ENCODE measurements around the gene RNF123. TPM values are rescaled to one million over a fixed set of nuclear protein-coding genes. Genes with fewer than 3 reads are reported as not detected.
A peak's percentile ranks its signal among the peaks of the same experiment; 100 is the strongest.

The RNF123 gene
- total RNA-seq (43.4 and 51.0 TPM in 2 replicates), polyA plus RNA-seq (59.3 and 67.2 TPM in 2 replicates), polyA minus RNA-seq (58.4 and 66.9 TPM in 2 replicates), Bru-seq, nascent RNA (percentile 54 among the genes with signal in this experiment), BruChase-seq, experiment 1, labeled RNA remaining after a 6-hour chase (percentile 65 among the genes with signal in this experiment), BruChase-seq, experiment 2, labeled RNA remaining after a 2-hour chase (percentile 63 among the genes with signal in this experiment)
- 33.3 and 36.7 TPM in 2 replicates for polyA plus RNA-seq (2011; cell fraction: cytosol; rRNA removed)
- 121 and 157 TPM in 2 replicates for polyA plus RNA-seq (2011; cell fraction: nucleus; rRNA removed)
- 21.4 and 22.2 TPM in 2 replicates for polyA plus RNA-seq (2012)
- 39.3 TPM for polyA minus RNA-seq (2011; cell fraction: cytosol; rRNA and poly(A)+ RNA removed)
- 44.3 and 55.8 TPM in 2 replicates for polyA minus RNA-seq (2011; cell fraction: nucleus; rRNA and poly(A)+ RNA removed)
- long read RNA-seq, full-length matches to known transcripts = 18 of 49 reads
- long read RNA-seq, partial matches to known transcripts = 16 of 49 reads
- long read RNA-seq, other reads (novel, unspliced or antisense) = 15 of 49 reads

GRCh38 chr3:49689046-49689907 is at the start of gene RNF123, which contains the start of gene MST1:
TSS of gene RNF123 (plus strand) at chr3:49689557. CDS start at chr3:49691166, 1,609 bp downstream.
TSS of gene MST1 (minus strand) at chr3:49689474. CDS start at chr3:49688691, 783 bp downstream.
- peak; percentile 92 for DNase-seq (ENCODE audit: low read depth, low spot score)
- peak; percentile 89 for FAIRE-seq
- no peaks in the 10 kb centered on the region for H3K36me3 ChIP-seq (ENCODE audit: control insufficient read depth in 2 of 2, extremely low read depth in 1 of 2, insufficient read depth in 2 of 2, low read length in 2 of 2)
- ChIA-PET CTCF (interaction anchor here (1.0 kb wide), 1 partner anchor 150 kb away, joined by 4 read pairs; no protein-coding TSS in a partner anchor), POLR2A (no interaction called here)
- intact Hi-C loops (cut with micrococcal nuclease) (loop anchor here (1.0 kb wide), 1 partner anchor 15 kb away; the partner anchor contains the start of gene APEH), dilution Hi-C loops (cut with MboI; ENCODE audit: extremely low pct_ligation_motif_present, low sequenced_read_pairs) (no loop called here)
- peaks cover 0 to 2% of the 10 kb centered on the region in 2 experiments for H3K27me3 ChIP-seq (ENCODE audit: control insufficient read depth in 2 of 2, insufficient read depth in 2 of 2, low read length in 2 of 2)
- H3K4me1 ChIP-seq (ENCODE audit: control insufficient read depth, extremely low read depth, insufficient read depth, low read length) = peaks cover 9% of the 10 kb centered on the region
- peak within 1 kb of the TSS; percentile 65 to 99 (median 81) for H3K4me3 ChIP-seq (replicated peaks in 1 of 3; ENCODE audit: insufficient read depth in 1 of 3, low read depth in 1 of 3, low read length in 3 of 3)
- BruUV-seq (replicated peaks) = TSS peak; percentile 91
- peak; percentile 64 for TF ChIP-seq POLR2A (IDR thresholded peaks at IDR 0.05; ENCODE audit: low read depth, low read length)
- peak; percentile 9 to 41 for TF ChIP-seq CTCF (IDR thresholded peaks at IDR 0.05; ENCODE audit: extremely low read depth in 1 of 2, insufficient read depth in 1 of 2, low read depth in 1 of 2, low read length in 2 of 2)
- TF ChIP-seq, protein P1, sequence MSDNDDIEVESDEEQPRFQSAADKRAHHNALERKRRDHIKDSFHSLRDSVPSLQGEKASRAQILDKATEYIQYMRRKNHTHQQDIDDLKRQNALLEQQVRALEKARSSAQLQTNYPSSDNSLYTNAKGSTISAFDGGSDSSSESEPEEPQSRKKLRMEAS (IDR thresholded peaks at IDR 0.05; ENCODE audit: insufficient read depth, insufficient read length) = no peak
- TF ChIP-seq POLR2AphosphoS5 (IDR thresholded peaks at IDR 0.05; ENCODE audit: insufficient read depth, low read depth, low read length) = peak; percentile 87
- no peak for TF ChIP-seq EZH2 (IDR thresholded peaks at IDR 0.05; ENCODE audit: borderline replicate concordance, low read depth, low read length, severe bottlenecking)
- H3K9me3 ChIP-seq (replicated peaks; ENCODE audit: control insufficient read depth, insufficient read depth, low read length) = no peaks in the 10 kb centered on the region
- peaks cover 8% of the 10 kb centered on the region for H3K79me2 ChIP-seq (ENCODE audit: control insufficient read depth, insufficient read depth, low read length)
- no peaks in the 10 kb centered on the region for H4K20me1 ChIP-seq (replicated peaks; ENCODE audit: control insufficient read depth, extremely low read depth, insufficient read depth, low read length)
- H3K9me1 ChIP-seq (replicated peaks; ENCODE audit: control insufficient read depth, extremely low read depth, insufficient read depth, low read length) = no peaks in the 10 kb centered on the region
- H3K4me2 ChIP-seq (ENCODE audit: insufficient read depth, low read length) = peak within 1 kb of the TSS; percentile 94
- peak within 1 kb of the TSS; percentile 85 for H3K9ac ChIP-seq (replicated peaks; ENCODE audit: extremely low read depth, insufficient read depth, low read length)
- H2AFZ ChIP-seq (ENCODE audit: low read depth, low read length) = peak within 1 kb of the TSS; percentile 92
- peak within 1 kb of the TSS; percentile 20 for H3K27ac ChIP-seq (ENCODE audit: insufficient read depth, low read depth, low read length)
